Measurements from ENCODE around the gene GPATCH2L.

The GPATCH2L gene

GRCh38 chr14:76203086-76204001, 51.6 kb downstream of the GPATCH2L start:
- no peak for DNase-seq

DNA sequence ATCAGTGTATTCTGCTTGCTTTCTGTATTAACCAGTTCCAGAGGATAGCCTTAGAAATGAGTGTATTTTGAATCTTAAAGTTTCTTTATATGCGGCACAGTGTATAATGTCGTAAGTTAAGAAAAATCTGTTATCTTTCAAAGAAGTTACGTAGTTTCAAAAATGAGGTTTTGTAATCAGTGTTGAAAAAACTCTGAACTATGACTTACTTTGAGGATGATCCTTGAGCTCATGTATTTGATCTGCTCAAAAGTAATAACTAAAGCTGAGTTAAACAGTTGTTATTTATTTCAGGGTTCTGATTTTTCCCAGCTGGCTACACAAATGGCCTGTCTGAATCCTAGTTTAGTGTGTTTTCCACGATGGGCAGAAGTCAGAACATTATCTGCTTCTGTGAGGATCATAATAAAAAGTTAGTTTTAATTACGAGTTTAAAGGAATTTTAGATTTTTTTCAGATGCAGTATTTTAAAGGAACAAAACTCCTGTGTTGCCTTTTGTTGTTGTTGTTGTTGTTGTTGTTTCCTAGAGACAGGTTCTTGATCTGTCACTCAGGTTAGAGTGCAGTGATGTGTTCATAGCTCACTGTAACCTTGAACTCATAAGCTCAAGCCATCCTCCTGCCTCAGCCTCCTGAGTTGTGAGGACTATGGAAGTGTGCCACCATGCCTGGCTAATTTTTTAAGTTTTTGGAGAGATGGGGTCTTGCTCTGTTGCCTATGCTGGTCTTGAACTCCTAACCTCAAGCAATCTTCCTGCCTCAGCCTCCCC, 52.9 kb downstream of the GPATCH2L start:
- no peak for DNase-seq

- no peak for DNase-seq
These were observed 54.0 kb downstream of the GPATCH2L start for GRCh38 chr14:76205708-76206107.

DNA sequence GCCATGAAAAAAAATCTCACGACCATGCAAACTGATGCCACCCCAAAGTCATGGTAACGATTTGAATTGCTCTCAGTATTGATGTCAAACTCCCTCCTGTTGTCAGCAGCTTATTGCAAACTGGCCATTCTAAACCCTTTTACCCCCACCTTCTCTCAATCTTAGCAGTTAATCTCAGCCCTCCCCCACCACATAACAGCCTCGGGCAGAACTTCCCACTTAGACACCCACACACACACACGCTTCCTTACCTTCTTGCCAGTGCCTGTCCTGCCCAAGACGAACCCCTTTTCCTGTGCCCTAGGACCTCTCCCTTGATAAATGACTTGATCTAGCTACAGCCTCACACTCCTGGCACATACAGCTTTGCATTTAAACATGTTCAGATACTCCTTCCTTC, 56.6 kb downstream of the GPATCH2L start:
- DNase-seq = no peak

DNA sequence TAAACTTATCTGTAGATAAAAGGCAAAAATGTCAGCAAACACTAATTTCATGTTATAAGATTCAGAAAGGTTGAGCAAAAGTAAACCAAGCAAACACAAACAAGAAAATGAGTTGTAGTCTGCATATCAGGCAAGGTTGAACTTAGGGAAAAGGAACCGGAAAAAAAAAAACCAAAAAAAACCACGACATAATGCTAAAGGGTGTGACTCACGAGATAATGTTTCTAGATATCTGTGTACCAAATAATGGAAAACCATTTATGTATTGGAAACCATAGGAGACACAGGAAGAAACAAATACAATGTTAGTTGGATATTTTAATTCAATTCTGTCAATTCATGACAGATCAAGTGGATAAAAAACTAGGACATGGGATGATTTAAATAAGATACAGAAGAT, 60.5 kb downstream of the GPATCH2L start:
- no peak for DNase-seq

DNA sequence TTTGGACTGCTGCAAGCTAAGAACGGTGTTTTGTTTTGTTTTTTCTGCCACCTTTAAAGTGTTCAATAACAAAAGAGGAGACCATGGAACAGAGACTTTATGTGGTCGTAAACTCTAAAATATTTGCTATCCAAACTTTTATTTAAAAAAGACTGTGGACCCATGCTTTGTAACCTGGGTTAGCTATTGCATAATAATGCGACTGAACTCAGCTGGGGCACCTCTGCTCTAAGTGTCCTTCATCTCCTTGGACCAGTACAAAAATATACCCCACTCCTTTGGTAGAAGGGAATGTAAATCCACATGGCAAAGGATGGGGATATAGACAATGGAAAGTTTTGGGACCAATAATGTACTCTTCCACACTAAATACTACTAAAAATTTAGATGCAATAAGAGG, 65.5 kb downstream of the GPATCH2L start:
- DNase-seq = no peak

DNA sequence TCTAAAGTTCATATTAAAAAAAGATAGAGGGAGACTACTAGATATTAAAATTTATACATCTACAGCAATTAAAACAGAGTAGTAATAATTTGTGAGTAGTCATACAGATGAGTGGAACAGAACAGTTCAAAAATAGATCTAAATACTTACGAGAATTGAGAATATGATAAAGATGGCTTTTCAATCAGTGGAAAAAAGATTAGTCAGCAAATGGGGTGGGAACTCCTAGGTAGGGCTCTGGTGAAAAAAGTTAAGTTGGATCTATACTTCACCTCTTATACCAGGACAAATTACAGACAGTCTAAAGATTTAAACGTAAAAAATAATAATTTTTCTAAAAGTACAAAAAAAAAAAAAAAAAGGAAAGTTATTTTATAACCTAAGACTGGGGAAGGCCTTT, 66.9 kb downstream of the GPATCH2L start:
- no peak for DNase-seq

GRCh38 chr14:76219873-76220272, 68.2 kb downstream of the GPATCH2L start:
- no peak for DNase-seq

DNA sequence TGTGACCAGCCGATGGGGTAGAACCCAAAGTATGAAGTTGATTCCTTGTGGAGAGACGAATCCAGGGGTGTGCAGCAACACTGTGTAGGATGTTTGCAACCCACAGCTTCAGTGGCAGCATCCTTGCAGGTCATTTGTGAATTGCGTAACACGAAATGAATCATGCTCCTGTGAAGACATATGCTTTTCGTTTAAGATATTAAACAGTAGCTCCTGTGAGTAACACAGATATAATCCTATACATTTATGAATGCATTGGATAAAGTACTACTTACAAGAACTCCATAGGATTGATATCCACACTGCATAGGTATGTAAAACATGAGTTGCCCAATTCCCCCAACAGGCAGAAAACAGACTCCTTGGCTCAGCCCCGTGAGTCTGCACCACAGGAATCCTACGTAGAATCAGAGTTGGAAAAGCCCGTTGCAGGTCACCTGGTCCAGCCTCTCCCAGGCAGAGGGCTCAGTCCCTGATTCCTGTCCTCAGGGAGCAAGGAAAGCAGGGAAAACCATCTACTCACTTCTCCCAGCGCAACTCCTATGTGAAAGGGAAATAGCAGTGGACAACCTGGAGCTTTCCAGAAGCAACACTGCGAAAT, 75.8 kb downstream of the GPATCH2L start:
- DNase-seq = no peak

- no peak for DNase-seq
These were observed 76.4 kb downstream of the GPATCH2L start for GRCh38 chr14:76228138-76228537.

DNA sequence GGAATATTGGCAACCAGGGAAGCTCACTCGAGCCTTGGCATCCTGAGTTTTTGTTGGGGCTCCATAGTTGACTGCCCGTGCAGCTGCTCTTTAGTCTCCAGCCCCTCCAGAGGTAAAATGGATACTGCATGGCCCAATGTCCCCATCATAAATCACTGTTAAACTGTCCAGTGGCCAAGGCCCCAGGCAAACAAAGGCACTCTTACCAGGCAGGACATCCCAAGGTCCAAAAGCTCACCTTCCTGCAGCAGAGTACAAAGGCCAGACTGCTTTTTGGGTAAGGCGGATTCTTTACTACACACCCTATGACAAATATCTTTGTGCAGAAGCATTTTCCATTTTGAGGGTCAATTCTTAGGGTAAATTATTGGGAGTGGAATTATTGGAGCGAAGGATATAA, 81.1 kb downstream of the GPATCH2L start:
- DNase-seq = no peak

GRCh38 chr14:76235628-76236027, 83.9 kb downstream of the GPATCH2L start:
- DNase-seq = no peak

DNA sequence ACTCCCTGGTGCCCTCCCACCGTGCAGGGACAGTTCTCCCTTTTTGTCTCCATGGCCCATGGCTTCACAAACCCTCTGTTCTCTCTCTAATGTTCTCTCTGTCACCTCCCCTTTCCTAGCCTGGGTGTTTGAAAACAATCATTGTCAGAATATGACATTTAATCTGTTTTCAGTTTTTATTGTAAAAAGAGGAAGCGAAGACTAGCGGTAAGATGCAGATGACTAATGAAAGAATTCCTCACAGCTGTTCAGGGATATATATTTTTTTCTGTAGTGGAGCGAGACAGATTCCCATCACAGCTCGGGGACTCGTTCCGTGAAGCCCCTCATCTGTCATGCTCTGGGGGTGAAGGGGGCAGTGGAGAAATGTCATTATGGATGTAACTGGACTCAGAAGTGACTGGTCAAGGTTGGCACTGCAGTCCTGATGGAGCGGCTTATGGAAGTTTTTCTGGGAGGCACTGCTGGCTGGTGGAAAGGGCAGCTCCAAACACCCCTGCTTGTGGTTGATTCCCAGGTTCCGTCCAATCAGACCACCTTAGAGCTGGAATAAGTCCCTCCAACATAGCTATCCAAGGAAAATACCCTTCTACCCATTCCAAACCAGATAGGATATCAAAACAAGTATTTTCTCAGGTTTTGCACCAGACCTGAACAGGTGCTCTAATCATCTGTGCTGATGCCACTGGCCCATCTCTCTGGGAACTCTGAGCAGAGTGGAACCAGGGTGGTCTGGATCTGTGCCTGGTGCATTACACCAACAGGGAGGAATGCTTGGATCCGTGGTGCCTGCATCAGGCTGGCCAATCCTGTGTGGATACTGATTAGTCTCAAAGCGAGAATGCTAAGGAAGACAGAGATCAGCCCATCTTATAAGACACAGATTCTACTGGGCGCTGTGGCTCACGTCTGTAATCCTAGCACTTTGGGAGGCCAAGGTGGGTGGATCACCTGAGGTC, 84.7 kb downstream of the GPATCH2L start:
- DNase-seq = no peak

GRCh38 chr14:76237349-76237990, 85.7 kb downstream of the GPATCH2L start:
- DNase-seq = no peak

GRCh38 chr14:76245097-76245496, 93.4 kb downstream of the GPATCH2L start:
- DNase-seq = no peak

DNA sequence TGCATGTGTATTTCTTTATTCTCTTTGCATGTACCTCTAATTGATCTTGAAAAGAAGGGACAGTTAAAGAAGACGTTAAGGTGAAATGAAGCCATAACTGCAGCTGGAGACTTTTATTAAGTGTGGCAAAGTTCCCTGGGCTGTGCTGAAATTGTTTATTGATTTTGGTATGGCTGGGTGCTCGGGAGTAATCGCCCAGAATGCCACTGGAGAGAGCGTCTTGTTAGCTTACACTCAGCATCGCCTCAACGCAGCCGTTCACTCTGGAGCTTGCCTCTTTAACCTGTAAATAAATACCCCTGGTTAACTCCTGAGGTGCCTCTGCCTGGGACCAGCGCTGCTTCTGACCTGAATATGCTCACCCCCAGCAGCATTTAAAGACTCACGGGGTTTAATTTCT, 98.6 kb downstream of the GPATCH2L start:
- no peak for DNase-seq

- no peak for DNase-seq
These were observed 100.7 kb downstream of the GPATCH2L start for GRCh38 chr14:76252471-76252870.

- DNase-seq = no peak
These were observed 101.4 kb downstream of the GPATCH2L start for GRCh38 chr14:76253111-76253510.

- no peak for DNase-seq
These were observed 104.8 kb downstream of the GPATCH2L start for GRCh38 chr14:76256545-76256944.

DNA sequence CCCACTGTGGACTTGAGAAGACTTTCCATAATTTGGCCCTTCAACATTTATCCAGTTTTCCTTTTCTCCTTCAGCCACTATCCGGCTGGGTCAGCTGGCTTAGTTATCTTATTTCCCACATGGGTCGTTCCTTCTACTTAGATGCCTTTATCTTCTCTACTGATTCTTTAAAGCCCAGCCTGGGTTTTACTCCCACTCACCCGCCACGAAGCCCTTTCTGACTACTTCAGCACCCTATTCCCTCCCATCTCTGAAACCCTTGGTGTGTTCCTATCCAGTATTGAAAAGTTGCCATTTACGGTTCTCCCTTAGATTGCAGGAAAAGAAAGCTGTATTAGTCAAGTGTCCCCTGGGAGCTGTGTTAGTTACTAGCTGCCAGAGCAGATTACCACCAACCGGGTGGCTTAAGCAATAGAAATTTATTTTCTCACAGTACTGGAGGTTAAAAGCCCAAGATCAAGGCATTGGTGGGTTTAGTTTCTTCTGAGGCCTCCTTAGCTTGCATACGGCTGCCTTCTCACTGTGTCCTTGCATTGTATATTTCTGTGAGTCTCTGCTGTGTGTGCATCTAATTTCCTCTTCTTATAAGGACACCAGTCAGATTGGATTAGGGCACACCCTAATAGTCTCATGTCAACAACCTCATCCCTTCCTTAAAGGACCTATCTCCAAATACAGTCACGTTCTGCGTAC, 105.5 kb downstream of the GPATCH2L start:
- DNase-seq = no peak

GRCh38 chr14:76257842-76258397, 106.2 kb downstream of the GPATCH2L start:
- DNase-seq = no peak

Data from NCI-H526 treated with DMSO at 0.1 percent for 48 hours (cell line).